NCI-H446 treated with DMSO at 0.1 percent for 48 hours (cell line): ENCODE data around the gene PPP3R1.

ENCODE experiments used
- DNase-seq: peaks from one replicate; lab custom pipeline; 2025; lab: John Stamatoyannopoulos, UW

PPP3R1 gene

DNA sequence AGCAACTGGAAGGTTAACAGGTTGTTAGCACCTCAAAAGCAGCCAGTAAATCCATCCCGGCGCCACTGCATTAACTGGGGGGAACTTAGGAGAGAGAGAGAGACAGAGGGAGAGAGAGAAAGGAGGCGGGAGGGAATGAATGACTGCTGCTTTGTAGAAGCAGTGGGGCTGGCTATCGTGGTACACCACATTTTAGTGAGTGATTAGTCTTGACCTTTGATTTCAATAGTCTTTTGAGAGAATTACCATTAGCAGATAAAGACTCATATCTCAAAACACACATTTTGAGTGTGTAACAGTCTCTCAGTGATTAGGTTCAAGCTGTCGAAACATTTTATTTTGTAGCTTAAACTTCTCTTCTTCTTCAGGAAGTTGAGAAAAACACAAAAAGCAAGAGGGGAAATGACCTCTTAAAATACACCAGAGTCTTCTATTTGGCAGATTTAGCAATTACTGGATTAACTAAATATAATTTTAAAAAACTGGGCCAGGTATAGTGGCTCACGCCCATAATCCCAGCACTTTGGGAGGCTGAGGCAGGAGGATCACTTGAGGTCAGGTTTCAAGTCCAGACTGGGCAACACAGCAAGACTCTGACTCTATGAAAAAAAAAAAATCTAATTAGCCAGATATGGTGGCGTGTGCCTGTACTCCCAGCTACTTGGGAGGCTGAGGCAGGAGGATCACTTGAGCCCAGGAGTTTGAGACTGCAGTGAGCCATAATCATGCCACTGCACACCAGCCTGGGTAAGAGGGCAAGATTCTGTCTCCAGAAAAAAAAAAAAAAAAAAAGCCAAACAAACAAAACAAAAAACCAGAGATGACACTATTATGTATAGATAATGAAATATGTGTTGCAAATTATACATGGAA lies 116.6 kb downstream of the PPP3R1 start:
- no peak for DNase-seq

DNA sequence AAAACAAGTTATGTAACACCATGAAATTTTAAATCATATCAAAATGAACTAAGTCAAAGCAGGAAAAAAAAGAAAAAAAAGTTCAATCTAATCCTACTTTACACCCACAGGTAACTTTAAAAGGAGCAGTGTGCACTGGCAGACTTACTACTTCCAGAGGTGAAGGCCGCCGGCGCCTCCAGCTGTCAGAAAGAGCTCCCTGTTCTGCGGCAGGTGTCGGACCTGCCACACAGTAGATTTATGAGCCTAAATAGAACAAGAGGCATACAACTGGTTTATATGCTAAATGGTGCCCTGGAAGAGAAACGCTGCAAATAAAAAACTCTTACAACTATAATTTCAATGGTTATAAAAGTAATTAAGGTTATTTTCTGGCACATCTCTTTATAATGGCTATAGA lies 117.8 kb downstream of the PPP3R1 start:
- no peak for DNase-seq

DNA sequence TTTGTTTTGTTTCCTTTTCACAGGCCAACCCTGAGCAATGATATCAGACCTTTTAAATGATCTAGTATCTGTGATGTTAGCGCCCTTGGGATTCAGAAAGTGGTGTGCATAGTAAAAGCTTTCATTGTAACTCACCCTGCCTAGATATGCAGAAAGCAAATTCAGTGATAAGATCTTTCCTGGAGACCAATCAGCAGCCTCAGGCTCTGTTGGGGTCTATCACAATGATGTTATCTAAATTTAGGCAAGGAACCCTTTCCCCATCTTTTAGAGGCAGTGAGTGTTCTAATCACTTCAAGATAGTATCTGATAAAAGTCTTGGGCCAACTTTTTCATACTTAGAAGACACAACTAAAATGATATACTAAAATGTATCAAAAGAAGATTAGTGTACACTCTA lies 118.2 kb downstream of the PPP3R1 start:
- DNase-seq = no peak
